MCF 10A (cell line): ENCODE measurements around the gene GRAPL. TPM values are rescaled to one million over a fixed set of nuclear protein-coding genes. Genes with fewer than 3 reads are reported as not detected.
"Not testable (repeated sequence)": the region's sequence is repeated elsewhere in the genome, so short reads cannot be mapped to it uniquely, and the experiment has no call there.

Source experiments
- BruUV-seq: library from RNA; stranded (reverse); fragments of 400-500 nt; replicated peaks from 2 replicates; lab custom pipeline; 2021; lab: Mats Ljungman, UMichigan
- CTCF ChIA-PET: fragments of 300-600 bp; sonication (Branson Sonifier 250); formaldehyde crosslinking; extraction: SDS; loops from one replicate; lab custom pipeline; 2021; ENCODE audit warnings: antibody characterized with exemption, inconsistent platforms; lab: Yijun Ruan, JAX
- POLR2A ChIA-PET: fragments of 300-600, 350-650 bp; sonication (Branson Sonifier 250); formaldehyde crosslinking; extraction: SDS; loops from one replicate; lab custom pipeline; 2020; ENCODE audit warnings: antibody characterized with exemption, inconsistent platforms; lab: Yijun Ruan, JAX
- DNase-seq: peaks from one replicate; pipeline ENCODE4 v3.0.0-alpha.2; 2018; ENCODE audit not compliant: unreplicated experiment
- H3K27ac Mint-ChIP-seq: one replicate; pipeline ENCODE4 v1.8.0; 2022; ENCODE audit warnings: mild to moderate bottlenecking, low read depth, mixed read lengths; ENCODE audit not compliant: unreplicated experiment
- H3K27me3 Mint-ChIP-seq: one replicate; pipeline ENCODE4 v1.8.0; 2022; ENCODE audit warnings: mixed read lengths; ENCODE audit not compliant: insufficient read depth, unreplicated experiment
- H3K36me3 Mint-ChIP-seq: one replicate; pipeline ENCODE4 v1.8.0; 2022; ENCODE audit warnings: mild to moderate bottlenecking, moderate library complexity, mixed read lengths; ENCODE audit not compliant: insufficient read depth, unreplicated experiment
- H3K4me1 Mint-ChIP-seq: one replicate; pipeline ENCODE4 v1.8.0; 2022; ENCODE audit warnings: mixed read lengths; ENCODE audit not compliant: insufficient read depth, unreplicated experiment
- H3K4me3 Mint-ChIP-seq: one replicate; pipeline ENCODE4 v1.8.0; 2022; ENCODE audit warnings: mild to moderate bottlenecking, moderate library complexity, mixed read lengths; ENCODE audit not compliant: unreplicated experiment
- H3K9me3 Mint-ChIP-seq: one replicate; pipeline ENCODE4 v1.8.0; 2022; ENCODE audit warnings: mixed read lengths; ENCODE audit not compliant: unreplicated experiment
- intact Hi-C: fragments of 100-400 bp; cut with micrococcal nuclease; formaldehyde crosslinking; loops from 2 replicates; pipeline ENCODE4 v1.14.1; 2022
- total RNA-seq: library from RNA; stranded (reverse); gene quantifications from 2 replicates; pipeline ENCODE4 v1.2.3, GENCODE V29; 2022

GRAPL gene
- total RNA-seq, 1 experiment from 2014 or later: not detected

DNA sequence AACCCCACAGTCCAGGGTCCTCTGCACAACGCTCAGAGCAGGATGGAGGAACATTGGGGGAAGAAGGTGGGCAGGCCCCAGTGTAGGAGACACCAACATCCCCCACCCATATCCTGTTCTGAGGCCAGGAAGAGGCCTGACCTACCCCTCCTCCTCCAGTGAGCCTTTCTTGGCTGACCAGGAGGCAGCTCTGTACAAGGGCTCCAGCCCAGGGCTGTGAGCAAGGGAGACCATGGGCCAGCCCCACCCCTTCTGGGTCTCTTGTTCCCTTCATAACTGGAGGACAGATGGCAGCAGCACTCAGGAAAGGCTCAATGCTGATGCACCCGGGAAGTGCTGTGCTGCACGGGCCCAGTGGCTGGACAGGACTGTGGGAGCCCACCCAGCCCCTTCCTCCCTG, 47.0 kb downstream of the GRAPL start:
- intact Hi-C loops, H3K4me1 Mint-ChIP-seq, H3K9me3 Mint-ChIP-seq, H3K4me3 Mint-ChIP-seq, POLR2A ChIA-PET, DNase-seq, BruUV-seq, H3K27ac Mint-ChIP-seq, H3K36me3 Mint-ChIP-seq, CTCF ChIA-PET, H3K27me3 Mint-ChIP-seq: not testable (repeated sequence)

- POLR2A ChIA-PET, CTCF ChIA-PET, intact Hi-C loops, H3K4me3 Mint-ChIP-seq, H3K36me3 Mint-ChIP-seq, H3K27ac Mint-ChIP-seq, DNase-seq, H3K9me3 Mint-ChIP-seq, BruUV-seq, H3K27me3 Mint-ChIP-seq, H3K4me1 Mint-ChIP-seq: not testable (repeated sequence)
These were observed 48.0 kb downstream of the GRAPL start for GRCh38 chr17:19175410-19175809.

GRCh38 chr17:19181040-19181875, 53.9 kb downstream of the GRAPL start:
- H3K27ac Mint-ChIP-seq, BruUV-seq, H3K27me3 Mint-ChIP-seq, intact Hi-C loops, H3K36me3 Mint-ChIP-seq, POLR2A ChIA-PET, H3K4me3 Mint-ChIP-seq, CTCF ChIA-PET, DNase-seq, H3K4me1 Mint-ChIP-seq, H3K9me3 Mint-ChIP-seq: not testable (repeated sequence)

DNA sequence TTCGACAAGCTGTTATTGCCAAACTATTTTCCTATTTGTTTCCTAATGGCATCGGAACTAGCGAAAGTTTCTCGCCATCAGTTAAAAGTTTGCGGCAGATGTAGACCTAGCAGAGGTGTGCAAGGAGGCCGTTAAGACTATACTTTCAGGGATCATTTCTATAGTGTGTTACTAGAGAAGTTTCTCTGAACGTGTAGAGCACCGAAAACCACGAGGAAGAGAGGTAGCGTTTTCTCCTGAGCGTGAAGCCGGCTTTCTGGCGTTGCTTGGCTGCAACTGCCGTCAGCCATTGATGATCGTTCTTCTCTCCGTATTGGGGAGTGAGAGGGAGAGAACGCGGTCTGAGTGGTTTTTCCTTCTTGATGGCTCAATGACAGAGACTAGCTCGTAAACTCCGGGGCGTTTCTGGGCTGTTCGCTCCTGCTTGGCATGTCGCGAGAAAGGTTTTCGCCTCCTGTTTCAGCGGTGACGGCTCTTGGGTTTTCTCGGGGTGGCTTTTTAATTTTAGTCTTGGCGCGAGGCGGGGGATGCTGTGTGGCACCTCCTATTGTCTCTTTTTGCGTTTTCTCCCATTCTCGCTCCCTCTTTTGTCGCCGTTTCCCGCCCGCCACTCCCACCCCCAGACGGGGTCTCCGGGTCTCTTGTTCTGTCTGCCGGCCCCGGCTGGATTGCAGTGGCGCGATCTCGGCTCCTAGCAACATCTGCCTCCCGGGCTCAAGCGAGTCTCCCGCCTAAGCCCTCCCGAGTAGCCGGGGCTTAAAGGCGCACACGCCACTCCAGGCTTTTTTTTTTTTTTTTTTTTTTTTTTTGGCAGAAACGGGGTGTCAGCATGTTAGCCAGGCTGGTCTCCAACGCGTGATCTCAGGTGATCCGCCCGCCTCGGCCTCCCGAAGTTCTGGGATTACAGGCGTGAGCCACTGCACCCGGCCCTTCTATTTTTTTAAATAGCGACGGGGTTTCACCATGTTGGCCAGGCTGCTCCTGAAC, 60.8 kb downstream of the GRAPL start:
- BruUV-seq: TSS peak; percentile 98

GRCh38 chr17:19188870-19189708, 61.7 kb downstream of the GRAPL start:
- BruUV-seq: TSS peak; percentile 96
- DNase-seq, H3K4me3 Mint-ChIP-seq, POLR2A ChIA-PET, intact Hi-C loops, H3K27ac Mint-ChIP-seq, H3K27me3 Mint-ChIP-seq, H3K4me1 Mint-ChIP-seq, CTCF ChIA-PET, H3K36me3 Mint-ChIP-seq, H3K9me3 Mint-ChIP-seq: not testable (repeated sequence)

More for the DNA sequence above, 60.8 kb downstream of the GRAPL start:
- POLR2A ChIA-PET, H3K27me3 Mint-ChIP-seq, DNase-seq, H3K9me3 Mint-ChIP-seq, H3K27ac Mint-ChIP-seq, H3K36me3 Mint-ChIP-seq, CTCF ChIA-PET, H3K4me1 Mint-ChIP-seq, H3K4me3 Mint-ChIP-seq, intact Hi-C loops: not testable (repeated sequence)

DNA sequence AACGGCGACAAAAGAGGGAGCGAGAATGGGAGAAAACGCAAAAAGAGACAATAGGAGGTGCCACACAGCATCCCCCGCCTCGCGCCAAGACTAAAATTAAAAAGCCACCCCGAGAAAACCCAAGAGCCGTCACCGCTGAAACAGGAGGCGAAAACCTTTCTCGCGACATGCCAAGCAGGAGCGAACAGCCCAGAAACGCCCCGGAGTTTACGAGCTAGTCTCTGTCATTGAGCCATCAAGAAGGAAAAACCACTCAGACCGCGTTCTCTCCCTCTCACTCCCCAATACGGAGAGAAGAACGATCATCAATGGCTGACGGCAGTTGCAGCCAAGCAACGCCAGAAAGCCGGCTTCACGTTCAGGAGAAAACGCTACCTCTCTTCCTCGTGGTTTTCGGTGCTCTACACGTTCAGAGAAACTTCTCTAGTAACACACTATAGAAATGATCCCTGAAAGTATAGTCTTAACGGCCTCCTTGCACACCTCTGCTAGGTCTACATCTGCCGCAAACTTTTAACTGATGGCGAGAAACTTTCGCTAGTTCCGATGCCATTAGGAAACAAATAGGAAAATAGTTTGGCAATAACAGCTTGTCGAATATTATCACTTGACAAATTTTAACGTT, 62.5 kb downstream of the GRAPL start:
- DNase-seq, H3K4me1 Mint-ChIP-seq, H3K27me3 Mint-ChIP-seq, CTCF ChIA-PET, H3K4me3 Mint-ChIP-seq, POLR2A ChIA-PET, H3K9me3 Mint-ChIP-seq, intact Hi-C loops, BruUV-seq, H3K27ac Mint-ChIP-seq, H3K36me3 Mint-ChIP-seq: not testable (repeated sequence)

DNA sequence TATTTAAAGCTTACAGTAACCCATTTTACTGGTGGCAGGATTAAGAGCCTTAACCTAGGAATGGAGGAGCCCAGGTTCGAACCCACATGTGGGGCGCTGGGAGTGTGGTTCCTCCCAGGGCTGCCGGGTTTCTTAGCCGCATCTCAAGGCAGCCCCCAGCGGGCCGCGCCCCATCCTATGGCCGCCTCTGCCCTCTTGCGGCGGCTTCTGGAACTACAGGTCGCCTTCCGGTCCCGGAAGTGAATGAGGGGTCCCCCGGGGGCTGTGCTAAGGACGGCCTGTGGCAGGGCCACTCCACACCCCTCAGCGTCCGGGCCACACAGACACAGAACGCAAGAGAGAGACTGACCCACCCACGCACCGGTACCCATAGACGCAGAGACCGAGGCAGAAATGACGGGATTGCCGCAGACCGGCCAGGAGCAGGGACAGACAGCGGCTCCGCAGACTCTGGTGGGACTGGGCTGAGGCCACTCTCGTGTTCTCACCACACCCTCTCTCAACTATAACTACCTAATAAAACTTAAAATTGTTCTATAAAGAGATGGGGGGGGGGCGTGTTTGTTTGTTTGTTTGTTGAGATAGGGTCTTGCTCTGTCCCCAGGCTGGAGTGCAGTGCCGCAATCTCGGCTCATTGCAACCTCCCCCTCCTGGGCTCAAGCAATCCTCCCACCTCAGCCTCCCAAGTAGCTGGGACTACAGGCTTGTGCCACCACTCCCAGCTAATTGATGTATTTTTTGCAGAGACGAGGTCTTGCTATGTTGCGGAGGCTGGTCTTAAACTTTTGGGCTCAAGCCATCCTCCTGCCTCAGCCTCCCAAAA, 69.2 kb downstream of the GRAPL start:
- BruUV-seq, H3K4me1 Mint-ChIP-seq, H3K4me3 Mint-ChIP-seq, POLR2A ChIA-PET, CTCF ChIA-PET, H3K9me3 Mint-ChIP-seq, H3K27ac Mint-ChIP-seq, DNase-seq, H3K36me3 Mint-ChIP-seq, H3K27me3 Mint-ChIP-seq, intact Hi-C loops: not testable (repeated sequence)

GRCh38 chr17:19202448-19202847, 75.1 kb downstream of the GRAPL start:
- H3K4me1 Mint-ChIP-seq, H3K36me3 Mint-ChIP-seq, BruUV-seq, DNase-seq, H3K9me3 Mint-ChIP-seq, H3K4me3 Mint-ChIP-seq, intact Hi-C loops, H3K27me3 Mint-ChIP-seq, CTCF ChIA-PET, H3K27ac Mint-ChIP-seq, POLR2A ChIA-PET: not testable (repeated sequence)
